PC-9 (cell line): ENCODE results near the gene ERC2. TPM values are rescaled to one million over a fixed set of nuclear protein-coding genes. Genes with fewer than 3 reads are reported as not detected.

Experiments used
- BruUV-seq: library from RNA; stranded (reverse); fragments of 400-500 nt; replicated peaks from 2 replicates; lab custom pipeline; 2021; lab: Mats Ljungman, UMichigan
- CTCF ChIA-PET: fragments of 300-600 bp; sonication (Branson Sonifier 250); formaldehyde crosslinking; loops from one replicate; lab custom pipeline; 2022; ENCODE audit warnings: antibody characterized with exemption; lab: Charles Lee
- POLR2A ChIA-PET: fragments of 300-600 bp; sonication (Branson Sonifier 250); formaldehyde crosslinking; loops from one replicate; lab custom pipeline; 2022; ENCODE audit warnings: antibody characterized with exemption; ENCODE audit not compliant: unreplicated experiment; lab: Charles Lee
- DNase-seq, 2 experiments: peaks; one replicate each; pipeline versions ENCODE4 v3.0.0 to v3.0.0-alpha.2; 2015 to 2022; ENCODE audit warnings: mixed read lengths in 1 of 2
- H2AFZ ChIP-seq: fragments of 200-600 bp; sonication (generic); 2 replicates; pipeline ENCODE4 v1.8.1; 2017; ENCODE audit warnings: antibody characterized with exemption
- H3F3A ChIP-seq: fragments of 200-600 bp; sonication (generic); 2 replicates; pipeline ENCODE4 v1.8.1; 2017; ENCODE audit warnings: antibody characterized with exemption, mild to moderate bottlenecking, low read depth; ENCODE audit not compliant: insufficient read depth
- H3K27ac ChIP-seq: fragments of 200-600 bp; sonication (generic); 2 replicates; pipeline ENCODE4 v1.6.1; 2016; ENCODE audit warnings: mixed run types
- H3K27me3 ChIP-seq: fragments of 200-600 bp; sonication (generic); 2 replicates; pipeline ENCODE4 v1.6.1; 2016; ENCODE audit warnings: low read depth, mixed run types; ENCODE audit not compliant: insufficient read depth
- H3K36me3 ChIP-seq: fragments of 200-600 bp; sonication (generic); 2 replicates; pipeline ENCODE4 v1.6.1; 2016; ENCODE audit warnings: low read depth, mixed run types
- H3K4me1 ChIP-seq: fragments of 200-600 bp; sonication (generic); replicated peaks from 2 replicates; pipeline ENCODE4 v1.6.1; 2016; ENCODE audit warnings: mixed run types; ENCODE audit not compliant: insufficient read depth
- H3K4me2 ChIP-seq: fragments of 200-600 bp; sonication (generic); 2 replicates; pipeline ENCODE4 v1.6.1; 2017; ENCODE audit warnings: mixed run types
- H3K4me3 ChIP-seq: fragments of 200-600 bp; sonication (generic); 2 replicates; pipeline ENCODE4 v1.6.1; 2016; ENCODE audit warnings: mixed run types
- H3K79me2 ChIP-seq: fragments of 200-600 bp; sonication (generic); 2 replicates; pipeline ENCODE4 v1.6.1; 2017; ENCODE audit warnings: low read depth, mixed run types
- H3K9me2 ChIP-seq: fragments of 200-600 bp; sonication (generic); 2 replicates; pipeline ENCODE4 v1.8.1; 2017; ENCODE audit warnings: mild to moderate bottlenecking; ENCODE audit not compliant: insufficient read depth
- H3K9me3 ChIP-seq: fragments of 200-600 bp; sonication (generic); 2 replicates; pipeline ENCODE4 v1.8.1; 2016; ENCODE audit warnings: low read depth; ENCODE audit not compliant: insufficient read depth
- H4K20me1 ChIP-seq: fragments of 200-600 bp; sonication (generic); 2 replicates; pipeline ENCODE4 v1.8.1; 2017; ENCODE audit not compliant: insufficient read depth
- CTCF ChIP-seq: fragments of 200-600 bp; sonication (generic); conservative IDR thresholded peaks from 2 replicates; pipeline ENCODE4 v1.6.1; 2017; ENCODE audit warnings: mixed run types, antibody characterized with exemption, mild to moderate bottlenecking, moderate library complexity
- EZH2 ChIP-seq: fragments of 200-600 bp; sonication (generic); IDR thresholded peaks from 2 replicates; pipeline ENCODE4 v1.8.0; 2017; ENCODE audit warnings: antibody characterized with exemption, low read depth
- intact Hi-C: fragments of 100-400 bp; cut with micrococcal nuclease; formaldehyde crosslinking; loops from one replicate; pipeline ENCODE4 v1.10.0; 2022; ENCODE audit not compliant: unreplicated experiment
- total RNA-seq: library from RNA; stranded (reverse); gene quantifications from 2 replicates; pipeline ENCODE4 v1.2.3, GENCODE V29; 2021

Gene ERC2
- total RNA-seq, 1 experiment from 2014 or later: 1.4 TPM

GRCh38 chr3:55484191-55484689 lies 984.0 kb downstream of the ERC2 start:
- ChIA-PET CTCF (interaction anchor here (0.6 kb wide), 2 partner anchors 89 to 271 kb away, joined by 8 to 9 read pairs; no protein-coding TSS in a partner anchor), POLR2A (interaction anchor here (0.6 kb wide), 1 partner anchor 16 kb away, joined by 3 read pairs; no protein-coding TSS in a partner anchor)
- no TSS peak for BruUV-seq
- no peaks in the 10 kb centered on the region for H3K36me3 ChIP-seq
- no peaks in the 10 kb centered on the region for H3F3A ChIP-seq
- DNase-seq: no peak
- no peaks in the 10 kb centered on the region for H3K4me1 ChIP-seq
- intact Hi-C loops: loop anchor here (10.0 kb wide), 3 partner anchors 289 to 561 kb away; no protein-coding TSS in a partner anchor
- H4K20me1 ChIP-seq: no peaks in the 10 kb centered on the region
- H3K4me3 ChIP-seq: peak overlapping the region; percentile 38; the same call in 1 of the 2 replicates
- H3K79me2 ChIP-seq: peaks cover 48% of the 10 kb centered on the region
- no peaks in the 10 kb centered on the region for H3K27me3 ChIP-seq
- no peak overlapping the region for H3K27ac ChIP-seq
- no peaks in the 10 kb centered on the region for H3K9me3 ChIP-seq
- TF ChIP-seq EZH2: no peak
- no peak for TF ChIP-seq CTCF
- H3K9me2 ChIP-seq: no peaks in the 10 kb centered on the region
- no peak overlapping the region for H2AFZ ChIP-seq
- peak overlapping the region; percentile 56; the same call in 1 of the 2 replicates for H3K4me2 ChIP-seq

DNA sequence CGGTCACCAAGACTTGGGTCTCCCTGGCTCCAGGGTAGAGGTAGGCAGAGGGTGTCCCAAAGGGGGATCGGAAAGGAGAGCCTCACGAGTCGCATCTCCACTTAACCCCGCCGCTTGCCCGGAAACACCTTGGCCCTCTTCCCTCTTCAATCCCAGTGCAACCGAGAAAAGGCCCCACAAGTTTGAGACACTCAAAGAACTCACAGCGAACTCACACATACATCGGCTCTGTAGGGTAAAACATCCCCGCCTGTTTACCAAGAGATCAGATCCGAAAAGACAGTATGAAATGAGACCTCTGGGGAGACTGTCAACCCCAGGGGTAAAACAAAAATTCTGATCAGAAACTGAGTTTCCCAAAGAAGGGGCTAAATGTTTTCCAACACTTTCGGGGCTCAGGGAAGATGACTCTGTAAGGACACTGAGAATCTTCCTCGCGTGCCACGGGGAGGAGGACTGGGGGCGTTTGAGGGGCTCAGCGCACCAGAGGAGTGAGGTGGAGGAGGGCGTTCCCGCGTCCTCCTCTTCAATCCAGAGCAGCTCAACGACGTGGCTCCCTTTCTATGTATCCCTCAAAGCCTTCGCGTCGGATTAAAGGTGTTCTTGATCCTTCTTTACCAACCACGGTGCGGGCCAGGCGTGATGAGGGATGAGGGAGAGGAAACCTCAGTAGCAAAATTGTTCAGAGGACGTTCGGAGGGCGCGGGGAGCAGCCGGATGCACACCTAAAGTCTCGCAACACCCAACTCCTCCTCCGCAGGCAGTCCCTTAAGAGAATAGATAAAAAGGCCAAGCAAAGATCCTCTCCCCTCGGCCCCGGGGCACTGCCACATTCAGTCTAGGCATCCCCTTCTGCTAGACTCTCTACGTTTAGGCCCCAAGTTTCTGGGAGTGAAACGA lies 984.8 kb downstream of the ERC2 start:
- Histone ChIP-seq H3F3A (no peaks in the 10 kb centered on the region), H2AFZ (no peak overlapping the region), H3K9me2 (no peaks in the 10 kb centered on the region), H3K4me2 (peak overlapping the region; percentile 56; the same call in 1 of the 2 replicates), H3K4me1 (no peaks in the 10 kb centered on the region), H3K9me3 (no peaks in the 10 kb centered on the region), H3K79me2 (peaks cover 48% of the 10 kb centered on the region), H3K36me3 (peaks cover 4% of the 10 kb centered on the region; the same call in 1 of the 2 replicates), H4K20me1 (no peaks in the 10 kb centered on the region), H3K27ac (no peak overlapping the region), H3K4me3 (no peak overlapping the region), H3K27me3 (no peaks in the 10 kb centered on the region)
- TF ChIP-seq CTCF (no peak), EZH2 (no peak)
- DNase-seq: no peak
- ChIA-PET POLR2A (interaction anchor here (0.6 kb wide), 1 partner anchor 15 kb away, joined by 3 read pairs; no protein-coding TSS in a partner anchor), CTCF (interaction anchor here (0.6 kb wide), 1 partner anchor 629 kb away, joined by 5 read pairs; no protein-coding TSS in a partner anchor)
- no TSS peak for BruUV-seq
- intact Hi-C loops: loop anchor here (10.0 kb wide), 3 partner anchors 289 to 561 kb away; no protein-coding TSS in a partner anchor

DNA sequence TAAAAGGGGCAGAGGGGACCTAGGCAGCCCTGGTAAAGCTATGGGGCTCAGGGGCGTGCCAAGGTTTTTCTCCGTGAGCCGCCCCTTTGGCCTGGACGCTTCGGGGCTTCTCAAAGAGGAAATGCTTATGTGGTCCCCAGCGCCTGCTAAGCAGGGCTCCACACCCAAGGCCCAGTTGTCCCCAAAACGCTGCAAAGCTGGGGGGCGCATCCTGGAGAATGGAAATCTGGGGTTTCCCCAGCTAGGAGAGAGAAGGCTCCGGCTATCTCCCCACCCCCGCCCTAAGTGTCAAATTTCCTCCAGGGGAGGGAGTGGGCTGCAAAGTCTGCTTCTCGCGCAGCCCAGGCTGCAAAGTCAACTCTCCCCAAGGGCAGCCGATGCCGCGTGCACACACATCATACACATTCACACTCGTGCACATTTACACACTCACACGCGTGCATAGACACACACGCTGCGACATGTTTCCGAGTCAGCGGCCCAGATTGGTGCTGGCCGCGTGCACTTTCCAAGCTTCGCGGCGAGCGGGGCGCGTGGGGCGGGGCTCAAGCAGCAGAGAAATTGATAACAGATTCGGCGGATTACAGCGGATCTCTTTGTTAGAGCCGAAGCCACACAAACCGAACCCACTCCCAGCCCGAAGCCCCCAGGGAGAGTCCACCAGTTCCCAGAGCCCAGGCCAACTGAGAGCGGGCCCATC lies 985.6 kb downstream of the ERC2 start:
- H4K20me1 ChIP-seq: no peaks in the 10 kb centered on the region
- H3K4me2 ChIP-seq: no peak overlapping the region
- no peak overlapping the region for H2AFZ ChIP-seq
- H3K27ac ChIP-seq: no peak overlapping the region
- H3K9me3 ChIP-seq: no peaks in the 10 kb centered on the region
- no peaks in the 10 kb centered on the region for H3K27me3 ChIP-seq
- CTCF ChIA-PET: no interaction called here
- TF ChIP-seq EZH2 (no peak), CTCF (no peak)
- DNase-seq: no peak
- H3K79me2 ChIP-seq: peaks cover 47% of the 10 kb centered on the region
- H3K4me3 ChIP-seq: no peak overlapping the region
- no peaks in the 10 kb centered on the region for H3K4me1 ChIP-seq
- POLR2A ChIA-PET: no interaction called here
- H3F3A ChIP-seq: no peaks in the 10 kb centered on the region
- no TSS peak for BruUV-seq
- intact Hi-C loops: loop anchor here (10.0 kb wide), 3 partner anchors 288 to 562 kb away; no protein-coding TSS in a partner anchor
- peaks cover 7% of the 10 kb centered on the region; the same call in 1 of the 2 replicates for H3K36me3 ChIP-seq
- H3K9me2 ChIP-seq: no peaks in the 10 kb centered on the region
